DND-41 (cell line): ENCODE data around the gene SLC22A4.

Source experiments
- ATAC-seq: fragments of 200-7000 bp; cut with Tn5 transposase; 3 replicates; pipeline ENCODE4 v1.9.1; 2021; ENCODE audit warnings: low read depth; ENCODE audit not compliant: insufficient read depth
- DNase-seq: peaks from one replicate; pipeline ENCODE4 v3.0.0-alpha.2; 2020
- H2AFZ ChIP-seq: 2 replicates; pipeline ENCODE4 v1.6.0; 2012; ENCODE audit warnings: low read depth, low read length
- H3K27ac ChIP-seq: 2 replicates; pipeline ENCODE4 v1.5.1; 2012; ENCODE audit warnings: low read length, inconsistent platforms
- H3K27me3 ChIP-seq: fragments of 200-600 bp; sonication (generic); 2 replicates; pipeline ENCODE4 v1.6.0; 2012; ENCODE audit warnings: low read length, mild to moderate bottlenecking, inconsistent platforms; ENCODE audit not compliant: insufficient read depth, poor library complexity
- H3K36me3 ChIP-seq: 2 replicates; pipeline ENCODE4 v1.5.1; 2012; ENCODE audit warnings: low read length, inconsistent platforms; ENCODE audit not compliant: insufficient read depth
- H3K4me1 ChIP-seq: 2 replicates; pipeline ENCODE4 v1.5.1; 2012; ENCODE audit warnings: mild to moderate bottlenecking, low read length; ENCODE audit not compliant: insufficient read depth
- H3K4me2 ChIP-seq: 2 replicates; pipeline ENCODE4 v1.6.0; 2012; ENCODE audit warnings: mild to moderate bottlenecking, moderate library complexity, low read length, inconsistent platforms; ENCODE audit not compliant: insufficient read depth
- H3K4me3 ChIP-seq, 2 experiments: fragments of 200-600 bp in 1 of 2; shearing (Covaris generic) in 1 of 2; 2 replicates each; pipeline ENCODE4 v1.5.1; 2012 to 2016; ENCODE audit warnings: inconsistent platforms in 2 of 2, low read length in 2 of 2, mild to moderate bottlenecking in 2 of 2, low read depth in 1 of 2, moderate library complexity in 1 of 2
- H3K79me2 ChIP-seq: 2 replicates; pipeline ENCODE4 v1.6.0; 2012; ENCODE audit warnings: low read length, inconsistent platforms; ENCODE audit not compliant: insufficient read depth
- H3K9ac ChIP-seq: 2 replicates; pipeline ENCODE4 v1.6.0; 2012; ENCODE audit warnings: low read depth, mild to moderate bottlenecking, inconsistent platforms, low read length, moderate library complexity
- H3K9me3 ChIP-seq: 2 replicates; pipeline ENCODE4 v1.5.1; 2012; ENCODE audit warnings: low read length, moderate library complexity, mild to moderate bottlenecking, inconsistent platforms; ENCODE audit not compliant: insufficient read depth, severe bottlenecking
- H4K20me1 ChIP-seq: 2 replicates; pipeline ENCODE4 v1.6.0; 2012; ENCODE audit warnings: low read length; ENCODE audit not compliant: insufficient read depth
- EZH2 ChIP-seq: IDR thresholded peaks from 3 replicates; pipeline ENCODE4 v1.6.1; 2012; ENCODE audit warnings: borderline replicate concordance, low read depth, mild to moderate bottlenecking, moderate library complexity, low read length, inconsistent platforms; ENCODE audit not compliant: severe bottlenecking
- TF ChIP-seq, protein P1 (sequence below): IDR thresholded peaks from 2 replicates; pipeline ENCODE4 v1.5.1; 2012; ENCODE audit warnings: borderline replicate concordance, low read length, moderate library complexity, mild to moderate bottlenecking; ENCODE audit not compliant: poor library complexity, severe bottlenecking; ENCODE audit errors: extremely low read depth

SLC22A4 gene

DNA sequence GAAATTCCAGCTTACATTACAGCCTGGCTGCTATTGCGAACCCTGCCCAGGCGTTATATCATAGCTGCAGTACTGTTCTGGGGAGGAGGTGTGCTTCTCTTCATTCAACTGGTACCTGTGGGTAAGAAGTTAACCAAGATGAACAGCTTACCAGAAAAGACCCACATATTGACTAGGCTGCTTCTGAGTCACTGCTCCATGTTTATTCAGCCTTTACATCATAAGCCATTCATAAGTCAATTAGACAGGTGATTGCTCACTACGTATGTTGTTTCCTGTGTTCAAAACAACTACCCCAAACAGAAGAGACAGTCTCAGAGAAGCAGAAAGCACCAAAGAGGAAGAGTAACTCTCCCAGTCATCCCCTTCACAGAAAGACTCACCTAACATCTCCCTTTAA is 40.6 kb downstream of the SLC22A4 start:
- Histone ChIP-seq H3K36me3 (no peaks in the 10 kb centered on the region), H3K9ac (no peak overlapping the region), H3K4me3 (no peak overlapping the region), H3K4me1 (no peaks in the 10 kb centered on the region), H4K20me1 (no peaks in the 10 kb centered on the region), H3K27ac (no peak overlapping the region), H3K79me2 (no peaks in the 10 kb centered on the region), H3K27me3 (peaks cover 13% of the 10 kb centered on the region), H3K9me3 (no peaks in the 10 kb centered on the region), H2AFZ (no peak overlapping the region), H3K4me2 (no peak overlapping the region)
- DNase-seq, result no peak
- ATAC-seq, result no peak
- TF ChIP-seq, protein P1, sequence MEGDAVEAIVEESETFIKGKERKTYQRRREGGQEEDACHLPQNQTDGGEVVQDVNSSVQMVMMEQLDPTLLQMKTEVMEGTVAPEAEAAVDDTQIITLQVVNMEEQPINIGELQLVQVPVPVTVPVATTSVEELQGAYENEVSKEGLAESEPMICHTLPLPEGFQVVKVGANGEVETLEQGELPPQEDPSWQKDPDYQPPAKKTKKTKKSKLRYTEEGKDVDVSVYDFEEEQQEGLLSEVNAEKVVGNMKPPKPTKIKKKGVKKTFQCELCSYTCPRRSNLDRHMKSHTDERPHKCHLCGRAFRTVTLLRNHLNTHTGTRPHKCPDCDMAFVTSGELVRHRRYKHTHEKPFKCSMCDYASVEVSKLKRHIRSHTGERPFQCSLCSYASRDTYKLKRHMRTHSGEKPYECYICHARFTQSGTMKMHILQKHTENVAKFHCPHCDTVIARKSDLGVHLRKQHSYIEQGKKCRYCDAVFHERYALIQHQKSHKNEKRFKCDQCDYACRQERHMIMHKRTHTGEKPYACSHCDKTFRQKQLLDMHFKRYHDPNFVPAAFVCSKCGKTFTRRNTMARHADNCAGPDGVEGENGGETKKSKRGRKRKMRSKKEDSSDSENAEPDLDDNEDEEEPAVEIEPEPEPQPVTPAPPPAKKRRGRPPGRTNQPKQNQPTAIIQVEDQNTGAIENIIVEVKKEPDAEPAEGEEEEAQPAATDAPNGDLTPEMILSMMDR, result no peak
- no peak for TF ChIP-seq EZH2

DNA sequence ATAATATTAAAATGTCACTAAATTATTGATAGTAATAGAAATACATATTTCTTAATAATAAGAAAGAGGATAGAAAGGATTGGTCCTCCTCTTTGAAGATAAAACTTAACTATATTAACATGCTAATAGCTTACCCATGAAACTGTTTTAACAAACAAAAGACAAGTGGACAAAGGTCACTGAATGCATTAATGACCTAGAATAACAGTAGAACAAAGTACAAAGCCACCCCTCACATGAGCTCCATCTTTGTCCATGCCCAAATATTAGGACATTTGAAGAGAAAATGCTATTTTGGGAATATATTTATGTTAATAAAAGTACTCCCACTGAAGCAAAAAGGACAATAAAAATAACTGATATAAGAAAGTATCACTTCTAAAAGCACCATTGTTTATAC is 41.2 kb downstream of the SLC22A4 start:
- no peak overlapping the region for H2AFZ ChIP-seq
- TF ChIP-seq, protein P1, result no peak
- no peak for TF ChIP-seq EZH2
- H3K79me2 ChIP-seq, result no peaks in the 10 kb centered on the region
- no peaks in the 10 kb centered on the region for H3K4me1 ChIP-seq
- H3K9me3 ChIP-seq, result no peaks in the 10 kb centered on the region
- no peaks in the 10 kb centered on the region for H3K36me3 ChIP-seq
- no peaks in the 10 kb centered on the region for H4K20me1 ChIP-seq
- no peak overlapping the region for H3K27ac ChIP-seq
- no peak for DNase-seq
- H3K27me3 ChIP-seq, result peaks cover 13% of the 10 kb centered on the region
- no peak overlapping the region for H3K4me3 ChIP-seq
- H3K4me2 ChIP-seq, result no peak overlapping the region
- H3K9ac ChIP-seq, result no peak overlapping the region
- no peak for ATAC-seq

DNA sequence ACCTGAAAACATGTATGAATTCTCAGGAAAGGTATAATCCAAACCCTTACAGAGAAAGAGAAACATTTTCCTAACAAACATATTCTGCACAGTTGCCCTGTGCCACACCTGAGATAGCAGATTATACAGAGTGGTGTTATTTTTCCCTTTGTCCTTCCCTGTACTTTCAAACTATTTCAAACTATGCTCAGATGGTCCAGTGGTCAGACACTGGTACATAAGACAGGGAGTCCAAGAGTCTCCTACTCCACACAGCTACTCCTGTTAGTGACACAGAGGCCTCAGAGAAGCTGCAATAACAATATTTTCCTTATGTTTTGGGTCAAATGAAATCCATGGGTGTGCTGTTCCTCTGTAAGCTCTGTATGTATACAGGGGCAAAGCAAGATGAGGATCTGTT is 45.3 kb downstream of the SLC22A4 start:
- Histone ChIP-seq H3K4me1 (no peaks in the 10 kb centered on the region), H3K79me2 (no peaks in the 10 kb centered on the region), H3K4me3 (no peak overlapping the region), H3K36me3 (no peaks in the 10 kb centered on the region), H3K9me3 (no peaks in the 10 kb centered on the region), H3K27ac (no peak overlapping the region), H3K27me3 (peaks cover 14% of the 10 kb centered on the region), H3K4me2 (no peak overlapping the region), H4K20me1 (no peaks in the 10 kb centered on the region), H3K9ac (no peak overlapping the region), H2AFZ (no peak overlapping the region)
- ATAC-seq (no peak), DNase-seq (no peak)
- TF ChIP-seq, protein P1, result no peak
- no peak for TF ChIP-seq EZH2
